Trophoblast cell (in vitro differentiated cells and primary cell): ENCODE measurements around the gene ANKRD33.

Experiments
- DNase-seq, 2 donors: peaks; one replicate each; pipeline ENCODE4 v3.0.0-alpha.2; 2016
- H2AFZ ChIP-seq: 2 replicates; pipeline ENCODE4 v1.6.1; 2013; ENCODE audit warnings: low read length, moderate library complexity, mild to moderate bottlenecking; ENCODE audit not compliant: insufficient read depth, poor library complexity
- H2AK5ac ChIP-seq: 2 replicates; pipeline ENCODE4 v1.6.1; 2013; ENCODE audit warnings: mild to moderate bottlenecking, low read length
- H2BK120ac ChIP-seq: 2 replicates; pipeline ENCODE4 v1.6.1; 2013; ENCODE audit warnings: low read length, mild to moderate bottlenecking, moderate library complexity; ENCODE audit not compliant: insufficient read depth, poor library complexity
- H2BK12ac ChIP-seq: 2 replicates; pipeline ENCODE4 v1.6.1; 2013; ENCODE audit warnings: mild to moderate bottlenecking, low read length, moderate library complexity
- H2BK5ac ChIP-seq: 2 replicates; pipeline ENCODE4 v1.6.1; 2013; ENCODE audit warnings: low read length, low read depth, moderate library complexity, mild to moderate bottlenecking; ENCODE audit not compliant: poor library complexity
- H3K14ac ChIP-seq: 2 replicates; pipeline ENCODE4 v1.6.1; 2013; ENCODE audit warnings: mild to moderate bottlenecking, low read length
- H3K18ac ChIP-seq: 2 replicates; pipeline ENCODE4 v1.6.1; 2013; ENCODE audit warnings: mild to moderate bottlenecking, low read length
- H3K23ac ChIP-seq: 2 replicates; pipeline ENCODE4 v1.6.1; 2013; ENCODE audit warnings: low read length
- H3K27ac ChIP-seq: 2 replicates; pipeline ENCODE4 v1.5.1; 2013; ENCODE audit warnings: low read depth, mild to moderate bottlenecking, inconsistent platforms, low read length, moderate library complexity
- H3K27me3 ChIP-seq: 2 replicates; pipeline ENCODE4 v1.6.1; 2013; ENCODE audit warnings: inconsistent platforms, mild to moderate bottlenecking, low read length, moderate library complexity; ENCODE audit not compliant: insufficient read depth
- H3K36me3 ChIP-seq, 2 experiments: 1 replicate in 1 of 2; 2 replicates in 1 of 2; pipeline ENCODE4 v1.6.1; 2013; ENCODE audit warnings: low read length in 2 of 2, mild to moderate bottlenecking in 2 of 2, moderate library complexity in 1 of 2; ENCODE audit not compliant: insufficient read depth in 2 of 2, control insufficient read depth in 1 of 2
- H3K4ac ChIP-seq: 2 replicates; pipeline ENCODE4 v1.6.1; 2013; ENCODE audit warnings: low read depth, mild to moderate bottlenecking, low read length, moderate library complexity
- H3K4me1 ChIP-seq, 2 experiments: 1 replicate in 1 of 2; 2 replicates in 1 of 2; pipeline ENCODE4 v1.6.1; 2013; ENCODE audit warnings: low read length in 2 of 2, mild to moderate bottlenecking in 2 of 2, moderate library complexity in 1 of 2; ENCODE audit not compliant: insufficient read depth in 2 of 2, control insufficient read depth in 1 of 2
- H3K4me2 ChIP-seq: 2 replicates; pipeline ENCODE4 v1.6.1; 2013; ENCODE audit warnings: inconsistent platforms, mild to moderate bottlenecking, low read length, moderate library complexity
- H3K4me3 ChIP-seq: 2 replicates; pipeline ENCODE4 v1.5.1; 2013; ENCODE audit warnings: mild to moderate bottlenecking, low read depth, low read length, inconsistent platforms
- H3K79me1 ChIP-seq: one replicate; pipeline ENCODE4 v1.6.1; 2013; ENCODE audit warnings: low read length
- H3K79me2 ChIP-seq: 2 replicates; pipeline ENCODE4 v1.6.1; 2013; ENCODE audit warnings: low read length, mild to moderate bottlenecking; ENCODE audit not compliant: control insufficient read depth, insufficient read depth, poor library complexity
- H3K9ac ChIP-seq: 2 replicates; pipeline ENCODE4 v1.6.1; 2013; ENCODE audit warnings: mild to moderate bottlenecking, low read length
- H3K9me3 ChIP-seq: 2 replicates; pipeline ENCODE4 v1.6.1; 2013; ENCODE audit warnings: low read depth, mild to moderate bottlenecking, control low read depth, inconsistent platforms, low read length; ENCODE audit not compliant: insufficient read depth
- H4K12ac ChIP-seq: 2 replicates; pipeline ENCODE4 v1.6.1; 2013; ENCODE audit warnings: low read depth, mild to moderate bottlenecking, low read length, moderate library complexity
- H4K8ac ChIP-seq: 2 replicates; pipeline ENCODE4 v1.6.1; 2013; ENCODE audit warnings: low read depth, mild to moderate bottlenecking, low read length, moderate library complexity
- H4K91ac ChIP-seq: one replicate; pipeline ENCODE4 v1.6.1; 2013; ENCODE audit warnings: low read depth, mild to moderate bottlenecking, low read length, moderate library complexity
- whole genome bisulfite sequencing: extraction: QIAGEN DNeasy Blood & Tissue Kit; methylation state at CpG from one replicate; pipeline ENCODE4 v1.1.7; 2013; ENCODE audit warnings: missing lambda C conversion rate; ENCODE audit not compliant: insufficient read length, insufficient coverage; ENCODE audit errors: extremely low coverage; 5-methylcytosine and 5-hydroxymethylcytosine counted together

Gene ANKRD33

DNA sequence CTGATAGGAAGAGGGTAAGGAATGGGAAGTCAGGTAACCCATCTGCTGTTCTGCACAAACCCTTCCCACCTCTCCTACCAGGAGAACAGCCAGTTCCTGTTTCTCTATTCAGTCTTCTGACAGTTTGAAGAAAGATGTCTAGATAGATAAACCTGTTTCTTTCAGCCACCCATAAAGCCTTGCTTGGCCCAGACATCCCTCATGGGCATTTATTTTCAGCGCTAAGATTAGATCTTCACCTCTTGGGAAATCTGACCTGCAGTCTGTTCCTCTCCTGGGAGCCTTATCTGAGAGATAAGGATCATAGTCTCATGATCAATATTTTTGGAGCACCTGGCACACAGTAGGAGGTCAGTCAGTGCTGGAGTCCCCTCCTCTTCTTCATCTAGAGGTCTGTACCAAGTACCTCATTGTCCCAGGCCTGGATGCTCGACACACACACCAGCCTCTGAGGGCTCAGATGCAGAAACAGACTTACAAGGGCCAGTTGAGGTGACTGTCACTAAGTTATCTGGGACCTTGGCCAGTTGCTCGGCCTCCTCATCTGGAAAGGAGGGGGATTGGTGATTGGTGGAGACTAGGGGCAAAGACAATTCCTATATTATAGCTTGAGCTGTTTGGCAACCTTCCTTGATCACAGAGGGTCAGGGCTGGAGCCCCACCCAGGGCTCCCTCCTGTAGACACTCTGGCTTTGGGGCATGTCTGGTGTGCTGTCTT is 37.6 kb downstream of the ANKRD33 start:
- Histone ChIP-seq H3K79me1 (peaks cover 7% of the 10 kb centered on the region), H3K27me3 (no peaks in the 10 kb centered on the region), H3K9ac (no peak overlapping the region), H2BK120ac (peak overlapping the region; percentile 44), H3K79me2 (no peaks in the 10 kb centered on the region), H3K4me3 (no peak overlapping the region), H3K4me1 (peaks cover 8 to 15% of the 10 kb centered on the region in 2 experiments), H3K18ac (no peak overlapping the region), H3K9me3 (no peaks in the 10 kb centered on the region), H2AFZ (no peak overlapping the region), H3K14ac (no peak overlapping the region), H3K4me2 (no peak overlapping the region), H2AK5ac (no peak overlapping the region), H4K12ac (no peak overlapping the region), H3K27ac (peak overlapping the region; percentile 52), H2BK12ac (no peak overlapping the region), H3K36me3 (no peaks in the 10 kb centered on the region), H2BK5ac (peak overlapping the region; percentile 8), H3K23ac (no peak overlapping the region), H3K4ac (no peak overlapping the region), H4K8ac (peak overlapping the region; percentile 26), H4K91ac (peak overlapping the region; percentile 31)
- WGBS: no CpG with 5 or more reads among the region's 3 CpGs
- DNase-seq: peak; percentile 82 to 93

DNA sequence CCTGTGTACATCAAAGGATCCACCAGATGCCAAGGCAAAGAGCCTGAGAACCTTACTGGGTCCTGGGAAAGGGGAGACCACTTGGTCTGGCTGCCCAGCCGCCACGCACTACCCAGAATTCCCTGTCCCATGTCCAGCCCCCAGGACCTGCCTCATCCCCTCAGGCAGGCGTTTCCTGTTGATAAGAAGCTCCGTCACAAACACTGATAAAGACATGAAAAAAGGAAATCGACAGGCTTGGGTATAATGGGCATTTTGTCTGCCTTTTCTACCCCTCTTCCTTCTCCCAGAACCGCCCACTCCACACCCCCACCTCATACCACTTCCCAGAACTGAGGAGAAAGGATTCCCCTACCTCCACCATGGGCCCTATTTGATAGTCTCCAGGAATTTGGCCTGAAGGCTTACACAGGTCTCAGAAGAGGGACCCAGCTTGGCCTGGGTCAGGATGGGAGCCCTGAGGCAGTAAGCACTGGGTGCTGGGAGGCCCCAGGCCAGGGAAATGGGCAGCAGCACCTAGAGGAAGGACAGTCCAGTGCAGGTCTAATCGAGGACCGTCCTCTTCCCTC is 38.2 kb downstream of the ANKRD33 start:
- WGBS: no CpG with 5 or more reads among the region's 8 CpGs
- H3K79me2 ChIP-seq: no peaks in the 10 kb centered on the region
- H3K27ac ChIP-seq: peak overlapping the region; percentile 52
- no peaks in the 10 kb centered on the region for H3K27me3 ChIP-seq
- H2BK12ac ChIP-seq: no peak overlapping the region
- H2BK120ac ChIP-seq: peak overlapping the region; percentile 44
- peak overlapping the region; percentile 8 for H2BK5ac ChIP-seq
- H3K4me2 ChIP-seq: no peak overlapping the region
- H3K79me1 ChIP-seq: peaks cover 7% of the 10 kb centered on the region
- H3K9ac ChIP-seq: peak overlapping the region; percentile 42
- no peak overlapping the region for H3K4ac ChIP-seq
- no peaks in the 10 kb centered on the region for H3K9me3 ChIP-seq
- H3K4me3 ChIP-seq: no peak overlapping the region
- H4K12ac ChIP-seq: no peak overlapping the region
- H3K18ac ChIP-seq: no peak overlapping the region
- H4K8ac ChIP-seq: no peak overlapping the region
- no peaks in the 10 kb centered on the region for H3K36me3 ChIP-seq
- no peak overlapping the region for H2AFZ ChIP-seq
- no peak overlapping the region for H2AK5ac ChIP-seq
- peaks cover 8 to 15% of the 10 kb centered on the region in 2 experiments for H3K4me1 ChIP-seq
- peak; percentile 94 to 95 for DNase-seq
- H4K91ac ChIP-seq: peak overlapping the region; percentile 31
- H3K23ac ChIP-seq: no peak overlapping the region
- no peak overlapping the region for H3K14ac ChIP-seq

DNA sequence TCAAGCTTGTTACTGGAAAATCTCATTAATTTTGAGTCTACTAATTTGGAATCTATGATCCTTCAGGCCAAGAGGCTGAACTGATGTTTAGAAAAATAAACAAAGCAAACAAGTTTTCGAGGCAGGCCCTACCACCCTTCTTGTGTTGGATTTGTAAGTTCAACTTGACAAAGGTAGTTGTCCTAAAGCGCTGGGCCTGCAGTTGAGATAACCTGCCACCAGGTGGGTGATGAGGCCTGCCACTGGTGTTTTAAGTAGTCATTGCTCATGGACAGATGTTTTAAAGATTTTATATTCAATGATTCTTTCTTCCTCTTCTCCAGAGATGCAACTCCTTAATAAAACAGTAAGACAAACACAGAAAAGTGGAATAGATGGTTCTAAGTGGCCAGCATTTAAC is 38.8 kb downstream of the ANKRD33 start:
- no peak overlapping the region for H2BK12ac ChIP-seq
- no peaks in the 10 kb centered on the region for H3K79me2 ChIP-seq

DNA sequence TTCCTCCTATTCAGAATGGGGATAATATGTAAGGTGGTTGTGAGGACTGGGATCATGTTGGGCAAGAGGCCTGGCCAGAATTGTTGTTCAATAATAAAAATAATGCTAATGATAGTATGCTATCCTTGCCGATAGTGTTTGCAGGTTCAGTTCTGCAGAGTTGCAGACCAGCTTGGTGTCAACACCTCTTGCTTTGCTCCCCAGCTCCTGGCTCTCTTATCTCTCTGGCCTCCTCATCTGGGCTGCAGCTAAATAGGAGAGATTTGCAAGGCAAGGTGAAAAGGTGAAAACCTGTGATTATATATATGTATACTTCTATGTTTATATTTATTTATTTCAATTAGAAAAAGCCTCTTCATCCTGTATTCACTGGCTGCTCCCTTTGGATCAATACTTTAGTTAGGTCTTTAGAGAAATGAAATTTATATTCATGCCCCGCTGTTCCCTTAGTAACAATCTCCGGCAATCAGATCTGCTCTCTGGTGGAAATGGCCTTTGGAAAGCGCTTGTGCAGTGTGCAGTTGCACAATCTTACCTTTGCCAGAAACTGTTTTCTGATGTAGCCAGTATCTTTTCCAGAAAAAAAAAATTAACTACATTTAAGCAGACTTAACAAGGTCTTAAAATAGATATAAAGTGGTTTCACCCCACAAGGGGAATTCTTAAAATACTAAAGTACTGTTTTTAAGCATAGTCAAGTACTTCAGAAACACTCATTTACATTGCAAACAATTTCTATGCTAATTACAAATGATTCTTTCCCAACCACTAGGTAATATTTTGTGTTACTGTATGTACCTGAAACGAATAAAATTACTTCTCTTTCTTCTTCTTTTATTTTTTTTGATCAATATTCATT is 44.5 kb downstream of the ANKRD33 start:
- Histone ChIP-seq H3K4me1 (peaks cover 0 to 2% of the 10 kb centered on the region in 2 experiments), H3K18ac (no peak overlapping the region), H3K9me3 (no peaks in the 10 kb centered on the region), H3K27me3 (no peaks in the 10 kb centered on the region), H2BK5ac (no peak overlapping the region), H4K12ac (no peak overlapping the region), H3K23ac (no peak overlapping the region), H3K79me1 (no peaks in the 10 kb centered on the region), H4K91ac (no peak overlapping the region), H4K8ac (no peak overlapping the region), H3K9ac (no peak overlapping the region), H3K36me3 (no peaks in the 10 kb centered on the region), H2AFZ (no peak overlapping the region), H3K14ac (no peak overlapping the region), H2AK5ac (no peak overlapping the region), H3K27ac (no peak overlapping the region), H2BK12ac (no peak overlapping the region), H3K4ac (no peak overlapping the region), H3K79me2 (no peaks in the 10 kb centered on the region), H3K4me2 (no peak overlapping the region), H3K4me3 (no peak overlapping the region), H2BK120ac (no peak overlapping the region)
- no peak for DNase-seq
- WGBS: no CpG with 5 or more reads among the region's 5 CpGs

More for the DNA sequence above, 38.8 kb downstream of the ANKRD33 start:
- no peak overlapping the region for H3K23ac ChIP-seq
- H2BK120ac ChIP-seq: no peak overlapping the region
- H3K79me1 ChIP-seq: peaks cover 7% of the 10 kb centered on the region
- H2BK5ac ChIP-seq: no peak overlapping the region
- WGBS: no CpG with 5 or more reads among the region's 2 CpGs
- H3K36me3 ChIP-seq: no peaks in the 10 kb centered on the region
- H4K8ac ChIP-seq: no peak overlapping the region
- no peak overlapping the region for H3K4me2 ChIP-seq
- no peak overlapping the region for H2AK5ac ChIP-seq
- H3K18ac ChIP-seq: no peak overlapping the region
- H3K4me3 ChIP-seq: no peak overlapping the region
- H3K14ac ChIP-seq: no peak overlapping the region
- H3K4me1 ChIP-seq: peaks cover 8 to 15% of the 10 kb centered on the region in 2 experiments
- peak; percentile 56 to 76 for DNase-seq
- no peak overlapping the region for H4K91ac ChIP-seq
- H3K9me3 ChIP-seq: no peaks in the 10 kb centered on the region
- H4K12ac ChIP-seq: no peak overlapping the region
- no peak overlapping the region for H2AFZ ChIP-seq
- H3K27ac ChIP-seq: no peak overlapping the region
- no peak overlapping the region for H3K9ac ChIP-seq
- no peak overlapping the region for H3K4ac ChIP-seq
- H3K27me3 ChIP-seq: no peaks in the 10 kb centered on the region
